Stimulated activated CD4-positive, alpha-beta T cell treated with anti-CD3 and anti-CD28 coated beads, Interleukin-2, amount 100 ng/mL, for 48 hours (primary cell): ENCODE measurements around the gene ZNF727.
"Not testable (repeated sequence)": the region's sequence is repeated elsewhere in the genome, so short reads cannot be mapped to it uniquely, and the experiment has no call there.

Source experiments
- DNase-seq, 2 donors: peaks; one replicate each; pipeline ENCODE4 v3.0.0-alpha.2; 2020

ZNF727 gene

DNA sequence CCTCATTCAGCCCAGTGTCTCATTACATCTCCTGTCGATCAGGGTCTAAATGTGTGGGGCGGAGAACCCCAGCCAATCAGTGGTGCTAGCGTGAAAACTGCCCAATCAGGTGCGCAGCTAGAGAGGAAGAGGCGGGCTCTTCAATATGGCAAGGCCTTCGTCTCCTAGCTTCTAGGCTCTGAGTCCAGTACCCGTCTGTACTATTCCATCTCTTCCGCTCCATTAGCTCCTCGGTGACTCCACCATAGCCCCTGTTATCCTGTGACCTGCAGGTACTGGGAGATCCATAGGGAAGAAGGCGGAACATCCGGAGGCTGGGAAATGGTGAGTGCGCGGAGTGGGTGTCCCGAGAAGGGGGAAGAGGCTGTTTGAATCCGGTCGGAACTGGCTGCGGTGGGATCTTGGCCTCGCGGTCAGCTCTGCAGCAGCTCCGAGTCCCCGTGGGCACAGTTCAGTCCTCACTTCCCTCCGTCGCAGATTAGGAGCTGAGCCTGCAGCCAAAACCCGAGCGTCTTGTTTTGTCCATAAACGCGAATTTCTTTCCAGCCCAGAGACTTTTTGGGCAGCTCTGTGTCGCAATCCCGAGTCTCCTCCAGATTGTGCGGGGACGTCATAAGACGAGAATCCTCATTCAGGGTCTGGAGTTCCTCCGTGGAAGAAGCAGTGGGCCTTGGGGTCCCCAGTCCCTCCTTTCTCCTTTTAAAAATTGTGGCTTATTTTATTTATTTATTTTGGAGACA lies at the start of gene ZNF727:
ZNF727 (plus strand) TSS at position 134 of the 740 bp plus-strand sequence; CDS start at position 322, 188 bp downstream.
- DNase-seq = no peak

- no peak for DNase-seq
These were observed 46.7 kb upstream of the ZNF727 start, which contains the start of gene ZNF722 for GRCh38 chr7:63998549-63998948. ZNF722 (plus strand) TSS chr7:63998849; CDS start chr7:63998962, 113 bp downstream.

DNA sequence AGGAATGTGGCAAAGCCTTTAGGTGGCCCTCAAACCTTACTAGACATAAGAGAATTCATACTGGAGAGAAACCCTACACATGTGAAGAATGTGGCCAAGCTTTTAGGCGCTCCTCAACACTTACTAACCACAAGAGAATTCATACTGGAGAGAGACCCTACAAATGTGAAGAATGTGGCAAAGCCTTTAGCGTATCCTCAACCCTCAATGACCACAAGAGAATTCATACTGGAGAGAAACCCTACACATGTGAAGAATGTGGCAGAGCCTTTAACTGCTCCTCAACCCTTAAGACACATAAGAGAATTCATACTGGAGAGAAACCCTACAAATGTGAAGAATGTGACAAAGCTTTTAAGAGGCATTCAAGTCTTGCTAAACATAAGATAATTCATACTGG lies 29.7 kb upstream of the ZNF727 start:
- not testable (repeated sequence) for DNase-seq

GRCh38 chr7:64035388-64035787 lies 9.8 kb upstream of the ZNF727 start:
- no peak for DNase-seq

DNA sequence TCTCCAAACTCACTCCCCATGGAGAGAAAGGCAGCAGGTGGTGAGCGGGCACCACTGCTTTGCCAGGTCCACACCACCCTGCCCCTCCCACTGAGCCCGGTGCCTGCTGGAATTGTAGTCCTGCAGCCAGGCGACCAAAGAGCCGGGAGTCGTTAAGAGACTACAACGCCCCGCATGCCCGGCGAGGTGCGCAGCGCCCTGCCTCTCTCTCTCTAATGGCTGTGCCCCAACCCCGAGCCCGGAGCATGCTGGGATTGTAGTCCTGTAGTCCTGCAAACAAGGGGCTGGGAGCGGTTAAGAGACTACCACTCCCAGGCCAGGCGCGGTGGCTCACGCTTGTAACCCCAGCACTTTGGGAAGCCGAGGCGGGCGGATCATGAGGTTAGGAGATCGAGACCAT lies 8.1 kb upstream of the ZNF727 start:
- no peak for DNase-seq

DNA sequence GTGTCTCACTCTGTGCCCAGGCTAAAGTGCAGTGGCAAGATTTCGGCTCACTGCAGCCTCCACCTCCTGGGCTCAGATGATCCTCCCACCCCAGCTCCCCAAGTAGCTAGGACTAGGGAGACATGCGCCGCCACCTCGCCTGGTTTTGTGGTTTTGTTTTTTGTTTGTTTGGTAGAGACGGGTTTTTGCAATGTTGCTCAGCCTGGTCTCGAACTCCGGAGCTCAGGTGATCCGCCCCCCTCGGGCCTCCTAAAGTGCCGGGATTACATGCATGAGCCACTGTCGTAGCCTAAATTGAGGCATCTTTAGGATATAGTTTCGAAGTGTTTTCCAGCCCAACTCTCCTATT lies 781 bp downstream of the ZNF727 start:
- DNase-seq = no peak

GRCh38 chr7:64077837-64078698 lies 32.8 kb downstream of the ZNF727 start:
- DNase-seq = not testable (repeated sequence)

DNA sequence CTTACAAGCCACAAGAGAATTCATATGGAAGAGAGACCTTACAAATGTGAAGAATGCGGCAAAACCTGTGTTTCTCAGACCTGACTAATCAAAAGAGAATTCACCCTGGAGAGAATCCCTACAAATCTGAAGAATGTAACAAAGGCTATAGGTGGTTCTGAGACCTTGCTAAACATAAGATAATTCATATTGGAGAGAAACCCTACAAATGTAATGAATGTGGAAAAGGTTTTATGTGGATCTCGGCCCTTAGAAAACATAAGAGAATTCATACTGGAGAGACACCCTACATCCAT lies 33.4 kb downstream of the ZNF727 start:
- no peak for DNase-seq

GRCh38 chr7:64087501-64087900 lies 42.3 kb downstream of the ZNF727 start:
- no peak for DNase-seq

DNA sequence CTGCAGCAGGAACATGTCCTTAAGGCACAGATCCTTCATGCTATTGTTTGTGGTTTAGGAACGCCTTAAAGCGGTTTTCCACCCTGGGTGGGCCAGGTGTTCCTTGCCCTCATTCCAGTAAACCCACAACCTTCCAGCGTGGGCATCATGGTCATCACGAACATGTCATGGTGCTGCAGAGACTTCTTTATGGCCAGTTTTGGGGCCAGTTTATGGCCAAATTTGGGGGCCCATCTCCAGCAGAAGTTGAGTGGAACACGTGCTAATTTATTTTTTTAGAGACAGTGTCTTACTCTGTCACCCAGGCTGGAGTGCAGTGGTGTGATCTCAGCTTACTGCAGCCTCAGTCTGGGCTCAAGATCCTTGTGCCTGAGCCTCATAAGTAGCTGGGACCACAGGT lies 43.6 kb downstream of the ZNF727 start:
- not testable (repeated sequence) for DNase-seq
